ENCODE measurements around the gene CARD11. TPM values are rescaled to one million over a fixed set of nuclear protein-coding genes. Genes with fewer than 3 reads are reported as not detected.

CARD11 gene
- total RNA-seq, 1 experiment from 2014 or later: 0.57 TPM

GRCh38 chr7:3005257-3005656, 38.4 kb downstream of the CARD11 start:
- peaks cover 8% of the 10 kb centered on the region for H3K27me3 ChIP-seq (ENCODE audit: insufficient read depth, low read length)
- no peak overlapping the region for H2AFZ ChIP-seq (ENCODE audit: low read depth, low read length, poor library complexity, severe bottlenecking)
- ChIA-PET RAD21 (ENCODE audit: low non-redundant PET in 1 of 2, low total read pairs in 2 of 2, uncharacterized antibody in 2 of 2, unreplicated experiment in 2 of 2) (no interaction called here), CTCF (no interaction called here), POLR2A (interaction anchor here (0.6 kb wide), 1 partner anchor 10 kb away, joined by 3 read pairs; no protein-coding TSS in a partner anchor)
- DNase-seq (ENCODE audit: low read depth, low spot score) (no peak), ATAC-seq (no peak)
- no peaks in the 10 kb centered on the region for H3K79me2 ChIP-seq (ENCODE audit: insufficient read depth, low read length)
- no peak for TF ChIP-seq RAD21 (IDR thresholded peaks at IDR 0.05; ENCODE audit: low read depth)
- no peak for TF ChIP-seq CEBPB (IDR thresholded peaks at IDR 0.05; ENCODE audit: low read depth)
- no peak for TF ChIP-seq JUND (IDR thresholded peaks at IDR 0.05)
- no peak for TF ChIP-seq ELF1 (IDR thresholded peaks at IDR 0.05; ENCODE audit: borderline replicate concordance, low read depth)
- no peak for TF ChIP-seq POLR2A (IDR thresholded peaks at IDR 0.05; ENCODE audit: borderline replicate concordance, extremely low read depth, insufficient read depth, insufficient read length)
- TF ChIP-seq SRF (IDR thresholded peaks at IDR 0.05; ENCODE audit: low read depth): no peak
- no peak for TF ChIP-seq ATF3 (IDR thresholded peaks at IDR 0.05)
- TF ChIP-seq, protein P1, sequence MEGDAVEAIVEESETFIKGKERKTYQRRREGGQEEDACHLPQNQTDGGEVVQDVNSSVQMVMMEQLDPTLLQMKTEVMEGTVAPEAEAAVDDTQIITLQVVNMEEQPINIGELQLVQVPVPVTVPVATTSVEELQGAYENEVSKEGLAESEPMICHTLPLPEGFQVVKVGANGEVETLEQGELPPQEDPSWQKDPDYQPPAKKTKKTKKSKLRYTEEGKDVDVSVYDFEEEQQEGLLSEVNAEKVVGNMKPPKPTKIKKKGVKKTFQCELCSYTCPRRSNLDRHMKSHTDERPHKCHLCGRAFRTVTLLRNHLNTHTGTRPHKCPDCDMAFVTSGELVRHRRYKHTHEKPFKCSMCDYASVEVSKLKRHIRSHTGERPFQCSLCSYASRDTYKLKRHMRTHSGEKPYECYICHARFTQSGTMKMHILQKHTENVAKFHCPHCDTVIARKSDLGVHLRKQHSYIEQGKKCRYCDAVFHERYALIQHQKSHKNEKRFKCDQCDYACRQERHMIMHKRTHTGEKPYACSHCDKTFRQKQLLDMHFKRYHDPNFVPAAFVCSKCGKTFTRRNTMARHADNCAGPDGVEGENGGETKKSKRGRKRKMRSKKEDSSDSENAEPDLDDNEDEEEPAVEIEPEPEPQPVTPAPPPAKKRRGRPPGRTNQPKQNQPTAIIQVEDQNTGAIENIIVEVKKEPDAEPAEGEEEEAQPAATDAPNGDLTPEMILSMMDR (IDR thresholded peaks at IDR 0.05 in 2 of 3, conservative IDR thresholded peaks at IDR 0.05 in 1 of 3; ENCODE audit: borderline replicate concordance in 1 of 3, insufficient read depth in 1 of 3, low read depth in 2 of 3, low read length in 2 of 3): no peak
- no peak for TF ChIP-seq SP1 (IDR thresholded peaks at IDR 0.05; ENCODE audit: low read depth)
- TF ChIP-seq, protein P2, sequence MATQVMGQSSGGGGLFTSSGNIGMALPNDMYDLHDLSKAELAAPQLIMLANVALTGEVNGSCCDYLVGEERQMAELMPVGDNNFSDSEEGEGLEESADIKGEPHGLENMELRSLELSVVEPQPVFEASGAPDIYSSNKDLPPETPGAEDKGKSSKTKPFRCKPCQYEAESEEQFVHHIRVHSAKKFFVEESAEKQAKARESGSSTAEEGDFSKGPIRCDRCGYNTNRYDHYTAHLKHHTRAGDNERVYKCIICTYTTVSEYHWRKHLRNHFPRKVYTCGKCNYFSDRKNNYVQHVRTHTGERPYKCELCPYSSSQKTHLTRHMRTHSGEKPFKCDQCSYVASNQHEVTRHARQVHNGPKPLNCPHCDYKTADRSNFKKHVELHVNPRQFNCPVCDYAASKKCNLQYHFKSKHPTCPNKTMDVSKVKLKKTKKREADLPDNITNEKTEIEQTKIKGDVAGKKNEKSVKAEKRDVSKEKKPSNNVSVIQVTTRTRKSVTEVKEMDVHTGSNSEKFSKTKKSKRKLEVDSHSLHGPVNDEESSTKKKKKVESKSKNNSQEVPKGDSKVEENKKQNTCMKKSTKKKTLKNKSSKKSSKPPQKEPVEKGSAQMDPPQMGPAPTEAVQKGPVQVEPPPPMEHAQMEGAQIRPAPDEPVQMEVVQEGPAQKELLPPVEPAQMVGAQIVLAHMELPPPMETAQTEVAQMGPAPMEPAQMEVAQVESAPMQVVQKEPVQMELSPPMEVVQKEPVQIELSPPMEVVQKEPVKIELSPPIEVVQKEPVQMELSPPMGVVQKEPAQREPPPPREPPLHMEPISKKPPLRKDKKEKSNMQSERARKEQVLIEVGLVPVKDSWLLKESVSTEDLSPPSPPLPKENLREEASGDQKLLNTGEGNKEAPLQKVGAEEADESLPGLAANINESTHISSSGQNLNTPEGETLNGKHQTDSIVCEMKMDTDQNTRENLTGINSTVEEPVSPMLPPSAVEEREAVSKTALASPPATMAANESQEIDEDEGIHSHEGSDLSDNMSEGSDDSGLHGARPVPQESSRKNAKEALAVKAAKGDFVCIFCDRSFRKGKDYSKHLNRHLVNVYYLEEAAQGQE (IDR thresholded peaks at IDR 0.05; ENCODE audit: low read depth): no peak
- no peak for TF ChIP-seq POLR2AphosphoS5 (IDR thresholded peaks at IDR 0.05; ENCODE audit: low read depth, low read length)
- TF ChIP-seq EGR1 (IDR thresholded peaks at IDR 0.05; ENCODE audit: low read depth): no peak
- no peaks in the 10 kb centered on the region for H3K9me3 ChIP-seq (ENCODE audit: control insufficient read depth in 1 of 2, insufficient read depth in 1 of 2, low read depth in 1 of 2, low read length in 2 of 2)
- no peaks in the 10 kb centered on the region for H3K9me2 ChIP-seq (ENCODE audit: insufficient read depth)
- H3K4me1 ChIP-seq (ENCODE audit: control insufficient read depth in 1 of 2, insufficient read depth in 2 of 2, low read length in 2 of 2): no peaks in the 10 kb centered on the region
- no peak overlapping the region for H3K4me2 ChIP-seq (ENCODE audit: low read length)
- H3K9ac ChIP-seq (ENCODE audit: low read length): no peak overlapping the region
- H3K36me3 ChIP-seq (ENCODE audit: control insufficient read depth in 1 of 2, insufficient read depth in 2 of 2, low read length in 2 of 2): no peaks in the 10 kb centered on the region
- no peaks in the 10 kb centered on the region for H4K20me1 ChIP-seq (ENCODE audit: insufficient read depth)
- no TSS peak for BruUV-seq (replicated peaks)
- H3K27ac ChIP-seq (ENCODE audit: low read depth, low read length): no peak overlapping the region
- no peak overlapping the region for H3K4me3 ChIP-seq (replicated peaks in 1 of 2; ENCODE audit: low read depth in 1 of 2, low read length in 2 of 2)
- intact Hi-C loops (cut with micrococcal nuclease): no loop called here
